Measurements from ENCODE around the gene KEAP1. TPM values are rescaled to one million over a fixed set of nuclear protein-coding genes. Genes with fewer than 3 reads are reported as not detected.
"Not testable (repeated sequence)": the region's sequence is repeated elsewhere in the genome, so short reads cannot be mapped to it uniquely, and the experiment has no call there.

The KEAP1 gene
- total RNA-seq, 2 experiments from 2014 or later: 38.7 to 58.7 TPM

DNA sequence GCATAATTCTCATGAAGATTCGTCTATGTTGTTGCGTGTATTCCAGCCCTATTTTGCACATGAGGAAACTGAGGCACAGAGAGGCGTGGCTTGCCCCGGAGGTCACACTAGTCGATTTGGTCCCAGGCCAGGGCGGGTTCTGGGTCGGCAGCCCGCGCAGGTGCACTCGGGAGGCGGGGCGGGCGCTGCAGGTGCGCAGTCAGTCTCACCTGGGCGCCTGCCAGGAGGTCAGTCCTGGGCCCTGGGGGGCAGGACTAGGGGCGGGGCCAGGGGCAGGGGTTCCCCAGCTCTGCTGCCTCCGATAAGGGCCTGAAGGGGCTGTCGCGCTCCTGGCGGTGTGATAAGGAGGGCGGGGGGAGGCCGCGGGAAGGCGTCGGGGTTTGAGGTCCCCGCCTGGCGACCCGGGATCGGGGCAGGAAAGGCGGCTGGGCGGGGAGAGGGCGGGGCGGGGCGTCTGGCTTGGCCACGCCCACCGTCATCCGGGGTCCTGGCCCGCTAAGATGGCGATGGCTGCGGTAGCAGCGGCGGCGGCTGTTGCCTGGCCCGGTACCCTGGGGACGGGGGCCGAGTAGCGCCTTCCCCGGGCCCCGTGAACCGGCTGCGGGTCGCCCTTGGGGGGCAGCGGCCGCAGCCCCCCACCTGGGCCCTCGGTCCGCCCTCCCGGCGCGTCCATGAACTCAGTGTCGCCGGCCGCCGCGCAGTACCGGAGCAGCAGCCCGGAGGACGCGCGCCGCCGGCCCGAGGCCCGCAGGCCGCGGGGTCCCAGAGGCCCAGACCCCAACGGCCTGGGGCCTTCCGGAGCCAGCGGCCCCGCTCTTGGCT is 40.5 kb upstream of the KEAP1 start, which contains the start of gene ATG4D:
ATG4D (plus strand) TSS at position 485 of the 822 bp plus-strand sequence; CDS start at position 672, 187 bp downstream.
- Mint-ChIP-seq H3K4me3 (peak within 1 kb of the TSS; percentile 85), H3K27ac (peak within 1 kb of the TSS; percentile 84), H3K27me3 (peaks cover 8% of the 10 kb centered on the region), H3K9me3 (ENCODE audit: low read depth) (no peaks in the 10 kb centered on the region), H3K36me3 (ENCODE audit: low read depth) (peaks cover 2% of the 10 kb centered on the region), H3K4me1 (peaks cover 14% of the 10 kb centered on the region)
- intact Hi-C loops (cut with DNase I, micrococcal nuclease): loop anchor here (1.0 to 2.0 kb wide), 9 partner anchors 23 to 210 kb away; partner anchors contain the start of genes KRI1 (in 2 of the 2), CDC37 (in 1 of the 2), ILF3 (in 1 of the 2) and RAVER1 (in 1 of the 2)
- peak; percentile 85 for ATAC-seq
- DNase-seq: peak; percentile 89
- ChIA-PET CTCF (interaction anchor here (1.1 to 2.2 kb wide), 4 partner anchors 8 to 100 kb away, joined by 3 to 6 read pairs (median 4); no protein-coding TSS in a partner anchor), POLR2A (no interaction called here)

DNA sequence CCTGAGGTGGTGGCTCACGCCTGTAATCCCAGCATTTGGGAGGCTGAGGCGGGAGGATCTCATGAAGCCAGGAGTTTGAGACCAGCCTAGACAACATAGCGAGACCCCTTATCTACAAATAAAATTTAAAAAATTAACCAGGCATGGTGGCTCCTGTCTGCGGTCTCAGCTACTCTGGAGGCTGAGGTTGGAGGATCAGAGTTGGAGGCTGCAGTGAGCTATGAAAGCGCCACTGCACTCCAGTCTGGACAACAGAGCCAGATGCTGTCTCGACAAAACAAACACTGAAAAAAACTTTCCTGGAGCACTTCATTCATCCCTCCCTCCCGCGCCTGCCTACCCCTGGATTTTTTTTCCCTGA is 39.9 kb upstream of the KEAP1 start:
- intact Hi-C loops (cut with DNase I, micrococcal nuclease): loop anchor here (1.0 to 2.0 kb wide), 9 partner anchors 23 to 210 kb away; partner anchors contain the start of genes KRI1 (in 2 of the 2), CDC37 (in 1 of the 2), ILF3 (in 1 of the 2) and RAVER1 (in 1 of the 2)
- Mint-ChIP-seq H3K4me1 (peaks cover 14% of the 10 kb centered on the region), H3K9me3 (ENCODE audit: low read depth) (no peaks in the 10 kb centered on the region), H3K36me3 (ENCODE audit: low read depth) (peaks cover 2% of the 10 kb centered on the region), H3K27me3 (peaks cover 11% of the 10 kb centered on the region), H3K27ac (peak overlapping the region; percentile 47), H3K4me3 (peak overlapping the region; percentile 72)
- no peak for ATAC-seq
- CTCF ChIA-PET: interaction anchor here (1.1 to 2.2 kb wide), 4 partner anchors 9 to 101 kb away, joined by 3 to 6 read pairs (median 5); no protein-coding TSS in a partner anchor
- POLR2A ChIA-PET: interaction anchor here (0.6 kb wide), 1 partner anchor 113 kb away, joined by 4 read pairs; no protein-coding TSS in a partner anchor
- DNase-seq: no peak

DNA sequence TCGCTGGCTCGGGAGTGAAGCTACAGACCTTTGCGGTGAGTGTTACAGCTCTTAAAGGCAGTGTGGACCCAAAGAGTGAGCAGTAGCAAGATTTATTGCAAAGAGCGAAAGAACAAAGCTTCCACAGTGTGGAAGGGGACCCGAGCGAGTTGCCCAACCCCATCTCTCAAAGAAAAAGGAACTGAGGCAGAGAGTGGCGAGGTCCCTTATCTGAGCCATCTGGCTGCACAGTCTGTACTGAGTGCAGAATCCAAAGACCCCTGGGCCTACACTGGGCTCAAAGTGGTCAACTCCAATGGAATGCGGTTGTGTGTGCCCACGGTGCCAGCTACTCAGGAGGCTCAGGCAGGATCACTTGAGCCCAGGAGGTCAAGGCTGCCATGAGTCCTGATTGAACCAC is 35.9 kb upstream of the KEAP1 start:
- POLR2A ChIA-PET; H3K4me3 Mint-ChIP-seq; ATAC-seq; H3K9me3 Mint-ChIP-seq (ENCODE audit: low read depth); H3K27ac Mint-ChIP-seq; intact Hi-C loops (cut with DNase I, micrococcal nuclease); H3K4me1 Mint-ChIP-seq; DNase-seq; H3K36me3 Mint-ChIP-seq (ENCODE audit: low read depth): not testable (repeated sequence)
- H3K27me3 Mint-ChIP-seq: peaks cover 11% of the 10 kb centered on the region
- CTCF ChIA-PET: interaction anchor here (0.8 to 1.1 kb wide), 2 partner anchors 15 to 42 kb away, joined by 3 to 5 read pairs; no protein-coding TSS in a partner anchor

DNA sequence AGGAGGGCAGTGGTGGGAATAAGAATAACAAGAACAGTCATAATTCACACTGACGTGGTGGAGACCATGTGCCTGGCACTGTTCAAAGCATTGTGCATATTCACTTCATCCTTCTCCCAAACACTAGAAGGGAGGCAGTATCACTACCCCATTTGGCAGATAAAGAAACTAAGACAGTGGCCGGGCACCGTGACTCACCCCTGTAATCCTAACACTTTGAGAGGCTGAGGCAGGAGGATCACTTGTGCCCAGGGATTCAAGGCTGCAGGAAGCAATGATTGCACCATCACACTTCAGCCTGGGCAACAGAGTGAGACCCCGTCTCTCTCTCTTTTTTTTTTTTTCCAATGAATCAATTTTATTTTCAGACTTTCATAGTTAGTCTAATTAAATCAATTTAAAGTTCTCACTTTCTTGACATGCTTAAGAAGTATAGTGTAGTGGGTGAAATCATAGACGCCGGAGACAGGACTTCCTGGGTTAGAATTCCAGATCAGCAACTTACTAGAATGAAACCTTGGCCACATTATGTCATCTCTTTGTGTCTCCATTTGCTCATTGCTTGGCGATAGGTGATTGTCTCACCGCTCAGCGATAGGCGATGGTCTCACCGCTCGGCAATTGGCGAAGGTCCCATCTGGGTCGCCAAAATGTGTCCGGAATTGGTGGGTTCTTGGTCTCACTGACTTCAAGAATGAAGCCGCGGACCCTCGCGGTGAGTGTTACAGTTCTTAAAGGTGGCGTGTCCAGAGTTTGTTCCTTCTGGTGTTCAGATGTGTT is 35.2 kb upstream of the KEAP1 start:
- Mint-ChIP-seq H3K9me3 (ENCODE audit: low read depth) (no peaks in the 10 kb centered on the region), H3K27ac (no peak overlapping the region), H3K36me3 (ENCODE audit: low read depth) (no peaks in the 10 kb centered on the region), H3K4me1 (peaks cover 3% of the 10 kb centered on the region), H3K27me3 (peaks cover 11% of the 10 kb centered on the region), H3K4me3 (no peak overlapping the region)
- ATAC-seq (no peak), DNase-seq (no peak)
- CTCF ChIA-PET: interaction anchor here (0.7 to 1.1 kb wide), 3 partner anchors 9 to 110 kb away, joined by 3 to 5 read pairs (median 4); no protein-coding TSS in a partner anchor
- POLR2A ChIA-PET: no interaction called here
- intact Hi-C loops (cut with DNase I, micrococcal nuclease): no loop called here

DNA sequence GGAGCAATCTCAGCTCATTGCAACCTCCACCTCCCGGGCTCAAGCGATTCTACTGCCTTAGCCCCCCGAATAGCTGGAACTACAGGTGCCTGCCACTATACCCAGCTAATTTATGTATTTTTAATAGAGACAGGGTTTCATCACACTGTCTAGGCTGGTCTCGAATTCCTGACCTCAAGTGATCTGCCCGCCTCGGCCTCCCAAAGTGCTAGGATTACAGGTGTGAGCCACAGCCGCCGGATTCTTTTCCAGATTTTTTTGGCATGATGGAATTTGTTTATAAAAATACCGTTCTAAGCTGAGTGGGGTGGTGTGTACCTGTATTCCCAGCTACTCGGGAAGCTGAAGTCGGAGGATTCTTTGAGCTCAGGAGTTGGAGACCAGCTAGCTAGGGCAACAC is 34.5 kb upstream of the KEAP1 start:
- H3K27me3 Mint-ChIP-seq: peaks cover 11% of the 10 kb centered on the region
- POLR2A ChIA-PET: interaction anchor here (0.6 kb wide), 1 partner anchor 95 kb away, joined by 8 read pairs; no protein-coding TSS in a partner anchor
- no peaks in the 10 kb centered on the region for H3K9me3 Mint-ChIP-seq (ENCODE audit: low read depth)

DNA sequence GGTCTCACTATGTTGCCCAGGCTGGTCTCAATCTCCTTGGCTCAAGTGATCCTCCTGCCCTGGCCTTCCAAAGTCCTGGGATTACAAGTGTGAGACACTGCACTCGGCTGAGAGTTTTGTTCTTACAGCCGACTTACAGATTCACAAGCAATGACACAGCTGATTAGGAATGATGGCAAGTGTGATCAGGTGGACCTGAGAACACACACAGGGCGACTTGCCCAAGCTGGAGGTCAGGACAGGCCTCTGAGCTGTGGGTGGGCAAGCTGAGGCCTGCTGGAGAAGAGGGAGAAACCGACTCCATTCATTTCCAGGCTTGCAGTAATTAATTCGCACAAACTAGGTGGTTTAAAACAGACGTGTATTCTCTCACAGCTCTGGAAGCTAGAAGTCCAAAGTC is 32.5 kb upstream of the KEAP1 start:
- Mint-ChIP-seq H3K4me1 (no peaks in the 10 kb centered on the region), H3K4me3 (no peak overlapping the region), H3K9me3 (ENCODE audit: low read depth) (peaks cover 3% of the 10 kb centered on the region), H3K36me3 (ENCODE audit: low read depth) (no peaks in the 10 kb centered on the region), H3K27me3 (peaks cover 11% of the 10 kb centered on the region), H3K27ac (no peak overlapping the region)
- intact Hi-C loops (cut with DNase I, micrococcal nuclease): no loop called here
- ATAC-seq: no peak
- ChIA-PET POLR2A (interaction anchor here (0.7 to 1.1 kb wide), 2 partner anchors 20 to 128 kb away, joined by 3 to 5 read pairs; no protein-coding TSS in a partner anchor), CTCF (interaction anchor here (0.7 to 1.4 kb wide), 6 partner anchors 10 to 147 kb away, joined by 3 to 5 read pairs (median 3); no protein-coding TSS in a partner anchor)
- DNase-seq: no peak

More for the DNA sequence above, 34.5 kb upstream of the KEAP1 start:
- Mint-ChIP-seq H3K4me1 (no peaks in the 10 kb centered on the region), H3K4me3 (no peak overlapping the region), H3K27ac (no peak overlapping the region), H3K36me3 (ENCODE audit: low read depth) (no peaks in the 10 kb centered on the region)
- DNase-seq: no peak
- CTCF ChIA-PET: interaction anchor here (0.6 to 0.8 kb wide), 3 partner anchors 8 to 720 kb away, joined by 3 to 4 read pairs (median 3); no protein-coding TSS in a partner anchor
- no peak for ATAC-seq
- intact Hi-C loops (cut with DNase I, micrococcal nuclease): no loop called here

DNA sequence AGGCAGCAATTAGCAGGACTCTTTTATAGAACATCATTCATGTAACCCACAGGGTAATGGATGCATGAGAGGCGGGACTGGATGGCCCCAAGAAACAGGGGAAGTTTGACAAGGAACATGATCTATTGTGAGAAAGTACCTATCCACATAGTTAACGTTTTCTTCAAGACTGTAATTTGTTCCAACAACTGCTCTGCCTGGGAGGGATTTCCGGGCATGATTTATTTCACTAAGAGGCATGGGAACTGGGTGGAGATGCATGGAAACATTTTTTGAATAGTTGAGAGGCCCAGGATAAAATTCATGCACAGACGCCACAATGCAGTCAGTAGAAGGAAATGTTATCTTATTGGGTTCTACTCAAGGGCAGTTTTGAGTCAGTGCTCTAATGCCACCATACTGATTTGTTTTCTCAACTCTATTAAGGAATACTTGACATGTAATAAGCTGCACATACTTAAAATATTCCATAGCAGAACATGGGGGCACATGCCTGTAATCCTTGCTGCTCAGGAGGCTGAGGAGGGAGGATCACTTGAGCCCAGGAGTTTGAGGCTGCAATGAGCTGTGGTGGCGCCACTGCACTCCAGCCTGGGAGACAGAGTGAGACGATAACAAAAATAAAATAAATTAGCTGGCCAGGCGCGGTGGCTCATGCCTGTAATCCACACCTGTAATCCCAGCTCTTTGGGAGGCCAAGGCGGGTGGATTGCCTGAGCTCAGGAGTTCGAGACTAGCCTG is 30.7 kb upstream of the KEAP1 start:
- Mint-ChIP-seq H3K4me3 (no peak overlapping the region), H3K9me3 (ENCODE audit: low read depth) (peaks cover 3% of the 10 kb centered on the region), H3K27ac (no peak overlapping the region), H3K36me3 (ENCODE audit: low read depth) (no peaks in the 10 kb centered on the region), H3K27me3 (peaks cover 5% of the 10 kb centered on the region), H3K4me1 (no peaks in the 10 kb centered on the region)
- DNase-seq (no peak), ATAC-seq (no peak)
- POLR2A ChIA-PET: interaction anchor here (0.7 kb wide), 1 partner anchor 23 kb away, joined by 5 read pairs; no protein-coding TSS in a partner anchor
- CTCF ChIA-PET: interaction anchor here (0.7 to 1.5 kb wide), 5 partner anchors 23 to 168 kb away, joined by 3 to 4 read pairs (median 3); partner anchors contain the start of gene QTRT1
- intact Hi-C loops (cut with DNase I, micrococcal nuclease): no loop called here

DNA sequence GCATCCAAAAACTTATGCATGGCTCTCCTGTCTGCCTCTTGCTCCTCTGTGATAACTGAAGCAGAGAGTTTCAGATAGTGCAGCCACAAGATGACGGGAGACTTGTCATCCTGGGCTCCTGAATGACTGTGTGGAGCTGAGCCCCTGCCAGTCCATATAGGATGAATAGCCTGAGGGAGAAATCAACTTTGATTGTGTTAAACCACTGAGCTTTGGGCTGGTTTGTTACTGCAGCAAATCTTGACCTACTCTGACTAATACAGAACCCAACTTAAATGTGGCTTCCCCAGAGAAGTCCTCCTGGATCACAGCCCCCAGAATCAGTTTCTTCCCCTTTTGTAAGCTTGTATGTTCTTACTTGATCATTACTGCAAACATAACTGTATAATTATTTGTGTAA is 29.3 kb upstream of the KEAP1 start:
- DNase-seq: no peak
- no peaks in the 10 kb centered on the region for H3K36me3 Mint-ChIP-seq (ENCODE audit: low read depth)
- H3K27me3 Mint-ChIP-seq: no peaks in the 10 kb centered on the region
- H3K4me3 Mint-ChIP-seq: no peak overlapping the region
- H3K27ac Mint-ChIP-seq: no peak overlapping the region
- POLR2A ChIA-PET: no interaction called here
- no peak for ATAC-seq
- intact Hi-C loops (cut with DNase I, micrococcal nuclease): no loop called here
- no peaks in the 10 kb centered on the region for H3K4me1 Mint-ChIP-seq
- H3K9me3 Mint-ChIP-seq (ENCODE audit: low read depth): peaks cover 3% of the 10 kb centered on the region
- CTCF ChIA-PET: no interaction called here

DNA sequence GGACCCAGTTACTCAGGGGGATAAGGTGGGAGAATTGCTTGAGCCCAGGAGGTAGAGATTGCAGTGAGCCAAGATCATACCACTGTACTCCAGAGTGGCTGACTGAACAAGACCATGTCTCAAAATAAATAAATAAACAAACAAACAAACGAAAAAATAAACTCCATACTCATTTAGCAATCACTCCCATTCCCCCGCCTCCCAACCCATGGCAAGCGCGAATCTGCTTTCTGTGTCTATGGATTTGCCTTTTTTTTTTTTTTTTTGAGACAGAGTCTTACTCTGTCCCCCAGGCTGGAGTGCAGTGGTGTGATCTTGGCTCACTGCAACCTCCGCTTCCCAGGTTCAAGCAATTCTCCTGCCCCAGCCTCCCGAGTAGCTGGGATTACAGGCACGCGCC is 23.7 kb upstream of the KEAP1 start:
- CTCF ChIA-PET, H3K4me3 Mint-ChIP-seq: not testable (repeated sequence)

DNA sequence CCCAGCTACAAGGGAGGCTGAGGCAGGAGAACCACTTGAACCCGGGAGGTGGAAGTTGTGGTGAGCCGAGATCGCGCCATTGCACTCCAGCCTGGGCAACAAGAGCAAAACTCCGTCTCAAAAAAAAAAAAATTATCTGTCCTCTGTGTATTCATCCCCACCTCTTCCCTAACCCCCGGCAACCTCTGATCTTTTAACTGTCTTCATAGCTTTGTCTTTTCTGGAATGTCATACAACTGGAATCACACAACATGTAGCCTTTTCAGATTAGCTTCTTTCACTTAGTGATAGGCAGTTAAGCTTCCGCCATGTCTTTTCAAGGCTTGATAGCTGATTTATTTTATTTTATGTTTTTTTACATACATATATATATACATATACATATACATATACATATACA is 22.5 kb upstream of the KEAP1 start:
- ATAC-seq (no peak), DNase-seq (no peak)
- Mint-ChIP-seq H3K9me3 (ENCODE audit: low read depth) (no peaks in the 10 kb centered on the region), H3K36me3 (ENCODE audit: low read depth) (no peaks in the 10 kb centered on the region), H3K27ac (no peak overlapping the region), H3K27me3 (no peaks in the 10 kb centered on the region), H3K4me3 (no peak overlapping the region), H3K4me1 (no peaks in the 10 kb centered on the region)
- ChIA-PET CTCF (interaction anchor here (0.7 to 1.3 kb wide), 3 partner anchors 10 to 944 kb away, joined by 3 read pairs; no protein-coding TSS in a partner anchor), POLR2A (no interaction called here)
- intact Hi-C loops (cut with DNase I, micrococcal nuclease): no loop called here

More for the DNA sequence above, 23.7 kb upstream of the KEAP1 start:
- H3K4me1 Mint-ChIP-seq; POLR2A ChIA-PET; H3K27ac Mint-ChIP-seq; H3K27me3 Mint-ChIP-seq; DNase-seq; H3K9me3 Mint-ChIP-seq (ENCODE audit: low read depth); ATAC-seq; H3K36me3 Mint-ChIP-seq (ENCODE audit: low read depth); intact Hi-C loops (cut with DNase I, micrococcal nuclease): not testable (repeated sequence)

Measured in activated CD4-positive, alpha-beta T cell treated with anti-CD3 and anti-CD28 coated beads for 36 hours (primary cell).